Keratinocyte (primary cell): Measurements from ENCODE around the gene ASS1. TPM values are rescaled to one million over a fixed set of nuclear protein-coding genes. Genes with fewer than 3 reads are reported as not detected.

Experiments
- DNase-seq: peaks from one replicate; pipeline ENCODE4 v3.0.0-alpha.2; 2011; ENCODE audit warnings: low read depth, missing footprints, low spot score
- FAIRE-seq: peaks from 2 replicates; lab custom pipeline; 2011; peaks lifted over from hg19 to GRCh38; lab: Jason Lieb, UNC
- H2AFZ ChIP-seq: 2 replicates; pipeline ENCODE4 v1.6.0; 2012; ENCODE audit warnings: low read length, control low read depth, inconsistent platforms; ENCODE audit not compliant: control insufficient read depth
- H3K27ac ChIP-seq: 2 replicates; pipeline ENCODE4 v1.5.1; 2011; ENCODE audit warnings: low read length; ENCODE audit not compliant: control insufficient read depth, insufficient read depth
- H3K27me3 ChIP-seq: 3 replicates; pipeline ENCODE4 v1.6.0; 2011; ENCODE audit warnings: low read length; ENCODE audit not compliant: control insufficient read depth, insufficient read depth; ENCODE audit errors: extremely low read depth
- H3K36me3 ChIP-seq, 2 experiments: 2 replicates in 1 of 2; 3 replicates in 1 of 2; pipeline ENCODE4 v1.5.1; 2011; ENCODE audit warnings: low read length in 2 of 2, mild to moderate bottlenecking in 1 of 2; ENCODE audit not compliant: control insufficient read depth in 2 of 2, insufficient read depth in 2 of 2; ENCODE audit errors: extremely low read depth in 1 of 2
- H3K4me1 ChIP-seq: 3 replicates; pipeline ENCODE4 v1.5.1; 2011; ENCODE audit warnings: low read length; ENCODE audit not compliant: control insufficient read depth, insufficient read depth; ENCODE audit errors: extremely low read depth
- H3K4me2 ChIP-seq: 3 replicates; pipeline ENCODE4 v1.6.0; 2011; ENCODE audit warnings: low read depth, low read length; ENCODE audit not compliant: control insufficient read depth, insufficient read depth; ENCODE audit errors: extremely low read depth
- H3K4me3 ChIP-seq, 3 experiments: fragments of 200-600 bp in 1 of 3; sonication (generic) in 1 of 3; 2 replicates in 2 of 3; 3 replicates in 1 of 3; pipeline ENCODE4 v1.5.1; 2011 to 2016; ENCODE audit warnings: low read length in 3 of 3, mild to moderate bottlenecking in 3 of 3, control low read depth in 2 of 3, inconsistent platforms in 1 of 3, low read depth in 1 of 3, mixed read lengths in 1 of 3, mixed run types in 1 of 3, moderate library complexity in 1 of 3; ENCODE audit not compliant: control insufficient read depth in 2 of 3, insufficient read depth in 2 of 3; ENCODE audit errors: extremely low read depth in 1 of 3
- H3K79me2 ChIP-seq: 2 replicates; pipeline ENCODE4 v1.6.0; 2012; ENCODE audit warnings: low read length; ENCODE audit not compliant: control insufficient read depth, insufficient read depth
- H3K9ac ChIP-seq: 3 replicates; pipeline ENCODE4 v1.6.0; 2011; ENCODE audit warnings: low read length; ENCODE audit not compliant: control insufficient read depth, insufficient read depth; ENCODE audit errors: extremely low read depth
- H3K9me1 ChIP-seq: 3 replicates; pipeline ENCODE4 v1.6.0; 2011; ENCODE audit warnings: low read length; ENCODE audit not compliant: control insufficient read depth, insufficient read depth; ENCODE audit errors: extremely low read depth
- H3K9me3 ChIP-seq: 2 replicates; pipeline ENCODE4 v1.5.1; 2012; ENCODE audit warnings: low read depth, low read length; ENCODE audit not compliant: control insufficient read depth
- H4K20me1 ChIP-seq: 3 replicates; pipeline ENCODE4 v1.6.0; 2011; ENCODE audit warnings: low read length; ENCODE audit not compliant: control insufficient read depth, insufficient read depth; ENCODE audit errors: extremely low read depth
- CTCF ChIP-seq, 3 experiments: IDR thresholded peaks in 1 of 3; conservative IDR thresholded peaks in 1 of 3; optimal IDR thresholded peaks in 1 of 3; 2 replicates in 2 of 3; 3 replicates in 1 of 3; pipeline versions ENCODE3 to v1.5.1; 2011; ENCODE audit warnings: low read length in 3 of 3, mild to moderate bottlenecking in 3 of 3, moderate library complexity in 2 of 3, control low read depth in 1 of 3, inconsistent platforms in 1 of 3; ENCODE audit not compliant: insufficient read depth in 2 of 3; ENCODE audit errors: extremely low read depth in 1 of 3
- EZH2 ChIP-seq: IDR thresholded peaks from one replicate; pipeline ENCODE4 v1.6.1; 2012; ENCODE audit warnings: inconsistent platforms, mild to moderate bottlenecking, low read length, moderate library complexity
- dilution Hi-C: fragments of 300-500 bp; cut with MboI; formaldehyde crosslinking; loops from one replicate; pipeline ENCODE4 v1.7.0; 2020; ENCODE audit warnings: low sequenced_read_pairs; ENCODE audit not compliant: extremely low pct_ligation_motif_present
- polyA plus RNA-seq, 5 experiments: library from polyadenylated mRNA; depleted of rRNA in 3 of 5; stranded (reverse) in 3 of 5; stranded (forward) in 1 of 5; unstranded in 1 of 5; fragments of >200 nt; gene quantifications; 1 replicate in 1 of 5; 2 replicates in 3 of 5; 3 replicates in 1 of 5; pipeline versions ENCODE4 v1.2.1 to v1.2.3, GENCODE V29; 2011 to 2012; ENCODE audit warnings: missing spikeins in 2 of 5, low read depth in 1 of 5, low replicate concordance in 1 of 5

The ASS1 gene
- polyA plus RNA-seq, 1 donor (not counting 4 experiments of a cell fraction or from before 2014, with no cell fraction given) = 52.4 TPM

GRCh38 chr9:130431536-130432303, 13.0 kb upstream of the ASS1 start:
- peaks cover 27% of the 10 kb centered on the region for H3K4me1 ChIP-seq
- peaks cover 26% of the 10 kb centered on the region for H3K27me3 ChIP-seq
- no peaks in the 10 kb centered on the region for H3K79me2 ChIP-seq
- TF ChIP-seq EZH2 (no peak), CTCF (optimal IDR thresholded peaks at IDR 0.05 in 1 of 3, IDR thresholded peaks at IDR 0.05 in 1 of 3, conservative IDR thresholded peaks at IDR 0.05 in 1 of 3; ENCODE audit: extremely low read depth in 1 of 3, insufficient read depth in 2 of 3, low read length in 3 of 3) (no peak)
- H3K9ac ChIP-seq = peak overlapping the region; percentile 9
- H4K20me1 ChIP-seq = no peaks in the 10 kb centered on the region
- no peaks in the 10 kb centered on the region for H3K9me1 ChIP-seq
- H3K4me3 ChIP-seq = no peak overlapping the region
- dilution Hi-C loops = no loop called here
- peaks cover 9% of the 10 kb centered on the region for H3K9me3 ChIP-seq
- H3K36me3 ChIP-seq = no peaks in the 10 kb centered on the region
- no peak overlapping the region for H3K27ac ChIP-seq
- H2AFZ ChIP-seq = no peak overlapping the region
- DNase-seq = no peak
- no peak for FAIRE-seq
- H3K4me2 ChIP-seq = no peak overlapping the region

DNA sequence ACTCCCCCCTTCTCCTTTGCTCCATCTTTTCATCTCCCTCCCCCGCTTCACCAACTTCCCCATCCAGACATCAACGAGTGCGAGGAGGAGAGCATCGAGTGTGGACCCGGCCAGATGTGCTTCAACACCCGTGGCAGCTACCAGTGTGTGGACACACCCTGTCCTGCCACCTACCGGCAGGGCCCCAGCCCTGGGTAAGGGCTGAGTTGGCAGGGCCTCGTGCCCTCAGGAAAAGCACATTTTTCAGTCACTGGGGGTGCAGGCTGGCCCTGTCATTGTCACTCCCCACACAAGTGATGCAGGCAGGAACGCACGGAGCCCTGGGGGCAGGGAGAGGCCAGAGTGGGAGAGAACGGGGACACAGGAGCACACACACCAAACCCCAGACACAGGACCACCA, 12.4 kb upstream of the ASS1 start:
- Histone ChIP-seq H3K27ac (no peak overlapping the region), H3K4me3 (no peak overlapping the region), H3K36me3 (no peaks in the 10 kb centered on the region), H3K9ac (no peak overlapping the region), H3K9me1 (no peaks in the 10 kb centered on the region), H3K79me2 (no peaks in the 10 kb centered on the region), H3K4me2 (peak overlapping the region; percentile 68), H2AFZ (no peak overlapping the region), H3K4me1 (peaks cover 21% of the 10 kb centered on the region), H3K27me3 (peaks cover 26% of the 10 kb centered on the region), H4K20me1 (no peaks in the 10 kb centered on the region), H3K9me3 (peaks cover 9% of the 10 kb centered on the region)
- dilution Hi-C loops = no loop called here
- no peak for DNase-seq
- TF ChIP-seq EZH2 (no peak), CTCF (optimal IDR thresholded peaks at IDR 0.05 in 1 of 3, IDR thresholded peaks at IDR 0.05 in 1 of 3, conservative IDR thresholded peaks at IDR 0.05 in 1 of 3; ENCODE audit: extremely low read depth in 1 of 3, insufficient read depth in 2 of 3, low read length in 3 of 3) (peak in 2 of 3 experiments; percentile 32 to 73)
- no peak for FAIRE-seq
